Measurements from ENCODE around the gene MSL1.

Gene MSL1

DNA sequence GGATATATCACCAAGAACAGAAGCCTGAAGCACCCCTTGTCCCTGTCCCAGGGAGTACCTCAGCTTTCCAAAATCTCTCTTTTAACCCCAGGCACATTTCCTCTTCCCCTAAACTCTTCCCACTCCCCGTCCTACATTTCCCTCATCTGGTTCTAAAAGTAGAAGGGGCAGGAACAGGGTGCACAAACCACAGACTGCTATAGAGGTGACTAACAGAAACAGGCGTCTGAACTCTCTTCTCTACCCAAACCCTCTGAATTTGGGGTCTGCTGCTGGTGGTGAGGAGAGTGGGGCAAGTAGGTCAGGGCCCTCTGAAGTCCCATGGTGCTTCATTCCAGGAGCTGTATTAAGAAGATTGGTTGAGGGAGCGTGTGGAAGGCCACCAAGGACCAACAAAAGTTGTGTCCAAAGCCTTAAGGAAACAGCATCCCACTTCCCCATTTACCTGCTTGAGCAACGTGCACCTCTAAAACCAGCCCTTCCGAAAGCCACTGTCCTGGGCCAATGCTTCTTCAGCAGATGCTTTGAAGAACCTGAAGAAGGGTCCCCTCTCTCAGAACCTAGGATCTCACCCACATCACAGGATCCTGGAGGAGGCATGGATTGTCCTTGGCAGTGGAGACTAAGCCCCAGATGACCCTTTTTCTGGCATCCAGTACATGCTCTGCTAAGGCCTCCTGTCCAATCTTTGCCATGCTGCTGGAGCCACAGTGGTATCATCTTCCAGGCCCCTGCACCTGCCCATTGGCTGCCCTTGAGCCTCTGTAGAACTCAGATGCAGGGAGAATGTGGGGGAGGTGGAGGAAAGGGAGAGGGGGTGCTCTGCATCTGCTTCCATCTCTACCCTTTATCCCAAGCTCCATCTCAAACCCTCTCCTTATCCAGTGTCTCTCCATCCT lies 15.7 kb upstream of the MSL1 start:
- DNase-seq = no peak

DNA sequence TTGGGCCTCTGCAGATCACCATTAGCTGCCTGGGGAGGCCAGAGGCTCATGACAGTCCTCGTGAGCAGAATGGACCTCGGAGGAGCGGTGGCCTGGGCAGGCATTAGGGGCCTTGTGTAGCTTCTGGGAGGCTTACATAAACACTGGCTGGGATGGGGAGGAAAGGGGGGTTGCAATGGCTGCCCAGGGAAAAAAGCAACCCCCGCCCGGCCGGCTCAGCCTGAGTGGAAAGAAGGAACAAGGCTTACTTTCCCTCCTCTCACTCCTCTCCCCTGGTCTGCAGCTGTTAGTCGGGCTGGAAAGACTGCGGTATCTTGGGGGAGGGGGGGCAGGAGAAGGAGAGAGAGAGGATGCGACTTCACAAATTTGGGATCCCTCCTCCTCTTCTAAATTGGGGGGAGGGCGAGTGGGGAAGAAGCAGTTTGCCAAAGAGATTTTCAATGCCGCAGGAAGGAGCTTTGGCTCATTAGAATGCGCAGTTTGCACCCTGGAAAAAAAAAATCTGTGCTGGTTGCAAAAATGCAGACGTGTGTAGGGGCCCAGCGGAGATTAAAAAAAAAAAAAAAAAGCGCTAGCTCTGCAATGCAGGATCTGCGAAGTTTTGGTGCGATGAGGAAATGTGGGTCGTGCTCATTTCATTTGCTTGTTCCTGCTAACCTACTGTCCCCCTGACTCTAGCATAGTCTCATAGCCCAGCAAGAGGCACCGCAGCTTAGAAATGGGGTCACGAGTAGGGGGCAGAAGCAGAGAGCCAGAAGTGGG lies 14.8 kb upstream of the MSL1 start:
- peak in 1 of 5 experiments; percentile 61 for DNase-seq

- no peak for DNase-seq
Observed at GRCh38 chr17:40107522-40108174, 14.1 kb upstream of the MSL1 start.

DNA sequence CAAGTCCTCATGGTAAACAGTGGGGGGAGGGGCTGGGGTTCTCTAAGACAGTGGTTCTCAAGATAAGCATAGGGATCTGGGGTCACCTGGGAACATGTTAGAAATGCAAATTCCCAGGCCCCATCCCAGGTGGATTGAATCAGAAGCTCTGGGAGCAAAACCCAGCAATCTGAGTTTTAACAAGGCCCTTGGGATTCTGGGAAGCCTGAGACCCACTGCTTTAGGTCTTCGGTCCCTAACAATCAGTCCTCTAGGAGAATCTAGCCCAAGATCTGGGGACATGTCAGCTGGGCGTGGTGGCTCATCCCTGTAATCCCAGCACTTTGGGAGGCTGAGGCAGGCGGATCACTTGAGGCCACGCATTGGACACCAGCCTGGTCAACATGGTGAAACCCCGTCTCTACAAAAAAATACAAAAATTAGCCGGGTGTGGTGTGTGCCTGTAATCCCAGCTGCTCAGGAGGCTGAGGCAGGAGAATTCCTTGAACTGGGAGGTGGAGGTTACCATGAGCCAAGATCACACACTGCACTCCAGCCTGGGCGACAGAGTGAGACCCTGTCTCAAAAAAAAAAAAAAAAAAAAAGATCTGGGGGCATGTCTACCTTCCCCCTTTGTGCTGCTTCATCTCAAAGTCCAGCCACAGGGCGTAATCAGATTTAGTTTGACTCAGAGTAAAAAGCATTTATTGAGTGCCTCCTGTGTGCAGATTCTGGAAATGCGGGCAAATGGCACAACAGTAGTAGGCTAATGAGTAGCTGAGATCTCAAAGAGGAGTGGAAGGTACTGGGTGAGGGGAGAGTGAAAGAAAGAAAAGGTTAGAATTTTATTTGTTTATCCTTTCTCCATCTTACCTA lies 12.6 kb upstream of the MSL1 start:
- peak in 1 of 5 experiments; percentile 43 for DNase-seq

GRCh38 chr17:40110026-40110845 lies 11.5 kb upstream of the MSL1 start:
- DNase-seq = no peak

- peak in 4 of 5 experiments; percentile 47 to 80 (median 63) for DNase-seq
Observed at GRCh38 chr17:40111221-40112128, 10.3 kb upstream of the MSL1 start.

GRCh38 chr17:40112191-40112711 lies 9.5 kb upstream of the MSL1 start:
- DNase-seq = no peak

- no peak for DNase-seq
Observed at GRCh38 chr17:40112718-40113109, 9.1 kb upstream of the MSL1 start.

GRCh38 chr17:40113110-40113906 lies 8.5 kb upstream of the MSL1 start:
- peak; percentile 67 to 95 (median 88) for DNase-seq

DNA sequence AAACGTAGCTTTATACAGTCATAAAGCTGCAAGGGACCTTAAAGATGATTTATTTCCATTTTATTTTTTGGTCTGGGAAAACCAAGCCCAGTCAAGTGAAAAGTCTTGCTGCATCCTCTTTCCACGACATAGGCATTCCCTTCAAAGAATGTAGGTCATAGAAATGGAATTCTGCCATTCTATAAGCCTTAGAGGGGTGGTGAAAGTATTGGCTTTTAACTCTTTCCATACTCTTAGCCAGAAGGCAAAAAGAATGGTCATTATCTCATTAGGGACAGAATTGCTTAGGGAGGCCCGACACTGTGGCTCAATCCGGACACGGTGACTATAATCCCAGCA lies 7.9 kb upstream of the MSL1 start:
- DNase-seq = no peak

DNA sequence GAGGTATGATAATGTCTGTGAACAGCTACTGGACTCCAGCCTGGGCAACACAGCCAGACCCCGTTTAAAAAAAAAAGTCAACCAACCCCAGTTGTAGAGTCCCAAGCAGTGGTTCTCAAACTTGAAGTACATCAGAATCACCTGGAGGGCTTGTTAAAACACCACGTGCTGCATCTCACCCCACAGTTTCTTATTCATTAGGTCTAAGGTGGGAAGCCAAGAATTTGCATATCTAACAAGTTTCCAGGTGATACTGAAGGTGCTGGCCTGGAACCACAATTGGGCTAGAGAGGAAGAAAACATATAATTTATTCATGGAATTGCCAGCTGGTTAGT lies 6.7 kb upstream of the MSL1 start:
- no peak for DNase-seq

DNA sequence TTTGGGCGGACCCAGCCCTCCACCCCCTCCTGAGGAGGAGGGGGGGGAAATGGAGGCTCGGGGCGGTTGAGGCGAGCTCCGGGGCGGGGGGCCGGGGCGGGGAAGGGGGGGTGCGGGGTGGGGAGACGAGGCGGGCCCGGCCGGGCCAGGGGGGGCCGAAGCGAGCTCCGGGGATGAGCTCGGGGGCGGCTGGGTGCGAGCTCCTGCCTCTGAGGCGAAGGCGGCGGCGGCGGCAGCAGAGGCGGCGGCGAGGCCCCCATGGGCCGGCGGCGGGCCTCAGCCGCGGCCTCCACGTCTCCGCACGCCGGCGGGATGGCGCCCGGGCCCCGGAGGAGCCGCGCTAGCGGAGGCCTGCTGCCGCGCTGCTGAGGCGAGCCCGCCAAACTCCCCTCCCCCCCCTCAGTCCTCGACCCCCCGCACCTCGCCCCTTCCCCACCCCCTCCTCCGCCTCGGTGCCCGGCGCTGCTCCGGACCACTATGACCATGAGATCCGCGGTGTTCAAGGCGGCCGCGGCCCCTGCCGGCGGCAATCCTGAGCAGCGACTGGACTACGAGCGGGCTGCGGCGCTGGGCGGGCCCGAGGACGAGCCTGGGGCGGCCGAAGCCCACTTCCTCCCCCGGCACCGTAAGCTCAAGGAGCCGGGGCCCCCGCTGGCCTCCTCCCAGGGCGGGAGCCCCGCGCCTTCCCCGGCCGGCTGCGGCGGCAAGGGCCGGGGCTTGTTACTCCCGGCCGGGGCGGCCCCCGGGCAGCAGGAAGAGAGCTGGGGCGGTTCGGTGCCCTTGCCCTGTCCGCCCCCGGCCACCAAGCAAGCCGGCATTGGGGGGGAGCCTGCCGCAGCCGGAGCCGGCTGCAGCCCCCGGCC lies 596 bp downstream of the MSL1 start:
- DNase-seq = peak in 2 of 5 experiments; percentile 12 to 39

DNA sequence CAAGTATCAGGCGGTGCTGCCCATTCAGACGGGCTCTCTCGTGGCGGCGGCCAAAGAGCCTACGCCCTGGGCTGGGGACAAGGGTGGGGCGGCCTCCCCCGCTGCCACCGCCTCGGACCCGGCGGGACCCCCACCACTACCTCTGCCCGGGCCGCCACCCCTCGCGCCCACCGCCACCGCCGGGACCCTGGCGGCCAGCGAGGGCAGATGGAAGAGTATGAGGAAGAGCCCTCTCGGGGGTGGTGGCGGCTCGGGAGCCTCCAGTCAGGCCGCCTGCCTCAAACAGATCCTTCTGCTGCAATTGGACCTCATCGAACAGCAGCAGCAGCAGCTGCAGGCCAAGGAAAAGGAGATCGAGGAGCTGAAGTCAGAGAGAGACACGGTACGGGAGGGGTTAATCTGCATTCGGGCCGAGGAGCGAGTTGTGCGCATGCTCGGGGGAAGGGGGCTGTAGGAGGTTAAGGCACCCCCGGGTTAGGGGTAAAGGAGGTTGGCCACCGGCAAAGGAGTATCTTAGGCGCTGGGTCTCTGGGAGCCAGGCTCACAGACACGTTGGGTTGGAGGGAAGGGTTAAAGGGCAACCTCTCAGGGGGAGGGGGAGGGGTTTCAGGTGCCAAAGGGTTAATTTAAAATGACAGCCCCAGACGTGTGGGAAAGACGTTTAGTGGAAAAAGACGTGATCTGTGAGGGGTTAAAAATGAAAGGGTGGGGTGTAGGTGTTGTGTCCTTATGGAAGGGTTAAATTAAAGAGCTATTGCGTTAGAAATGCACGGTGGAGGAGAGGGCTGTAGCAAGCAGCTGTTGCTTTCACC lies 1.4 kb downstream of the MSL1 start:
- DNase-seq = peak; percentile 27 to 76 (median 46)

GRCh38 chr17:40123811-40124114 lies 2.0 kb downstream of the MSL1 start:
- DNase-seq = no peak

DNA sequence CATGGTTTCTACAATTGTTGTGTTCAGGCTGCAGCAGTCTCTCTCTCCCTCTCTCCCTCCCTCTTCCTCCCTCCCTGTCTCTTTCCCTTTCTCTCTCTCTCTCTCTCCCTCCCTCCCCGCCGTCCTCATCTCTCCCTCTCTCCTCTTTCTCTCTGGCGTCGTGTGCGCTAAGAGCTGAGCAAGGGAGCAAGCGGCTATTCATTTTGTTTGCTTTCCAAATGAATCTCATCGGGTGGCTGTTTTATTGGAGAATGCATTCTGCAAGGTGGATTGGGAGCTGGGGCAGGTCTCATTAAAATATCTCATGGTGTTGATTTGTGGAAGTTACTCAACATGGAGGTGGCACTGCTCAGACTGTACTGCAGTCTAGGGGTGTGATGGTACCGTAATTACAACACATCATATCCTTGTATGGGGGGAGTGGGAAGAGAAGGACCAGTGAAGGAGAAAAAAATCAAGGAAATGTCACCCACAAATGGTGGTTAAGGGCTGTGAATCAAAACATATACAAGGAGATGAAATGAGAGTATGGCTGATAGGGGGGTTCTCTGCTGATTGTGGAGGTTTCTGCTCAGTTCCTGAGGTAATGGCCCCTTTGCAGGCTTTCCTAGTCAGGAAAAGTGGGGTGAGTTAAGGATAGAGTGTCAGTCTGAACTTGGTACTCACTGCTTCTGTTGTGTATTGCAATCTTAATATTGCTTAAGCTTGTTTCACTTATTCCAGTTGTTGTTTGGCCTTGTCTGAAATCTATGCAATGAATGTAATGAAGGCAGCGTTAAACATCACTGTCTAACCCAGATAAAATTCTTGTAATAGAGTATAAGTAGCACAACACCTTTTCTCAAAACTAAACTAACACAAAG lies 2.7 kb downstream of the MSL1 start:
- DNase-seq = peak in 1 of 5 experiments; percentile 36

DNA sequence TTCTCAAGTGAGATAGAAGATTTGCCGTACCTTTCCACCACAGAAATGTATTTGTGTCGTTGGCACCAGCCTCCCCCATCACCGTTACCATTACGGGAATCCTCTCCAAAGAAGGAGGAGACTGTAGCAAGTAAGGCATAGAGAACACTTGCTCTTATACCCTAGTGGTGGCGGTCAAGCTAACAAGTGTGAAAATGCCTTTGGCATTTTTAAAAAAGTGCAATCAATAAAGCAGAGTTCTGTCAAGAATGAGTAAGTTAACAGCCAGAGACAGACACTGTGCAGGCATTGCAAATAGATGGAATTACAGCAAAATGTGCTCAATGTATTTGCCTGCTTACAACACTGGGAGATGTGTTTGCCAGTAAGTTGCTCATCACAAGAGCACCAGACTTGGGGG lies 7.7 kb downstream of the MSL1 start:
- DNase-seq = no peak

Measured in T-helper 2 cell (primary cell).